Thoracic aorta (tissue), 2 donors: ENCODE data around the gene ZDHHC4. TPM values are rescaled to one million over a fixed set of nuclear protein-coding genes. Genes with fewer than 3 reads are reported as not detected.
"Not testable (repeated sequence)": the region's sequence is repeated elsewhere in the genome, so short reads cannot be mapped to it uniquely, and the experiment has no call there.

Source experiments
- ATAC-seq: fragments of 150-250 bp; one replicate; pipeline ENCODE4 v1.8.0; 2017; ENCODE audit warnings: low read depth; ENCODE audit not compliant: insufficient number of reproducible peaks, low FRiP score
- DNase-seq: peaks from one replicate; pipeline ENCODE4 v3.0.0-alpha.2; 2020; ENCODE audit warnings: low spot score
- H3K27ac ChIP-seq, 2 donors: fragments of 200-600 bp; sonication (generic); 1 replicate in 1 of 2; 2 replicates in 1 of 2; pipeline ENCODE4 v1.5.1; 2016; ENCODE audit warnings: mild to moderate bottlenecking in 2 of 2, moderate library complexity in 2 of 2
- H3K27me3 ChIP-seq: fragments of 200-600 bp; sonication (generic); replicated peaks from 2 replicates; pipeline ENCODE4 v1.6.0; 2016; ENCODE audit warnings: mild to moderate bottlenecking; ENCODE audit not compliant: insufficient read depth
- H3K36me3 ChIP-seq: fragments of 200-600 bp; sonication (generic); one replicate; pipeline ENCODE4 v1.5.1; 2016
- H3K4me1 ChIP-seq, 2 donors: fragments of 200-600 bp; sonication (generic); 1 replicate in 1 of 2; 2 replicates in 1 of 2; pipeline versions ENCODE4 v1.5.1 to v1.6.0; 2016; ENCODE audit warnings: low read depth in 2 of 2, mild to moderate bottlenecking in 1 of 2; ENCODE audit not compliant: control insufficient read depth in 1 of 2
- H3K4me3 ChIP-seq: fragments of 200-600 bp; sonication (generic); 2 replicates; pipeline ENCODE4 v1.5.1; 2016; ENCODE audit warnings: mild to moderate bottlenecking
- H3K9me3 ChIP-seq: fragments of 200-600 bp; sonication (generic); 2 replicates; pipeline ENCODE4 v1.5.1; 2016
- CTCF ChIP-seq: fragments of 200-600 bp; sonication (generic); IDR thresholded peaks from one replicate; pipeline ENCODE4 v1.5.1; 2019; ENCODE audit warnings: antibody characterized with exemption
- total RNA-seq, 2 donors: library from RNA; depleted of rRNA; stranded (reverse); fragments of >200 nt; gene quantifications; one replicate each; pipeline versions ENCODE4 v1.1.0 to v1.2.3, GENCODE V29; 2016

The ZDHHC4 gene
- total RNA-seq, 2 donors from 2014 or later: 35.3 to 101 TPM

- H3K4me3 ChIP-seq: no peak overlapping the region
- no peaks in the 10 kb centered on the region for H3K27me3 ChIP-seq
- H3K27ac ChIP-seq: no peak overlapping the region
- no peaks in the 10 kb centered on the region for H3K4me1 ChIP-seq
- no peaks in the 10 kb centered on the region for H3K36me3 ChIP-seq
- no peaks in the 10 kb centered on the region for H3K9me3 ChIP-seq
- no peak for DNase-seq
- no peak for TF ChIP-seq CTCF
- no peak for ATAC-seq
Observed at GRCh38 chr7:6630007-6630849, 53.0 kb downstream of the ZDHHC4 start.

GRCh38 chr7:6631605-6632004 lies 54.4 kb downstream of the ZDHHC4 start:
- no peak for TF ChIP-seq CTCF
- H3K4me3 ChIP-seq: no peak overlapping the region

DNA sequence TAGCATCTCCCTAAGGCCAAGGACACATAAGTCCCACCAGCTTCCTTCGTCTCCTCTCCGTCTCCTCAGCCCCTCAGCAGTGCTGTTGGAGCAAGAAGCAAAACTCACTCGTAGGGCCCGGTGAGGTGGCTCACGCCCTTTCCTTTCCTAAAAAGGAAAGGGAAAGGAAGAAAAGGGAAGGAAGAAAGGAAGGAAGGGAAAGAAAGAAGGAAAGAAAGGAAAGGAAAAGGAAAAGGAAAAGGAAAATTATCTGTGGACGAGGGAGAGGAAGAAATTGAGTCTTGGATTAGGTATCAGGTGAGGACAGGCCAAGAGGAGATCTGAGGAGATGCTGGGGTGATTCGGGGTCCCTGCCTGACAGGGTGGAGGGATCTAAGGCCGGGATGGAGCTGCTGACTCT lies 56.8 kb downstream of the ZDHHC4 start:
- H3K27ac ChIP-seq: no peak overlapping the region
- DNase-seq: no peak
- no peak for TF ChIP-seq CTCF
- H3K36me3 ChIP-seq: no peaks in the 10 kb centered on the region
- no peak for ATAC-seq
- H3K27me3 ChIP-seq: no peaks in the 10 kb centered on the region
- no peak overlapping the region for H3K4me3 ChIP-seq
- H3K4me1 ChIP-seq: peaks cover 12 to 18% of the 10 kb centered on the region in 2 donors
- no peaks in the 10 kb centered on the region for H3K9me3 ChIP-seq

More at GRCh38 chr7:6631605-6632004, 54.4 kb downstream of the ZDHHC4 start:
- H3K9me3 ChIP-seq: no peaks in the 10 kb centered on the region
- peaks cover 3 to 5% of the 10 kb centered on the region in 2 donors for H3K4me1 ChIP-seq
- no peaks in the 10 kb centered on the region for H3K27me3 ChIP-seq
- H3K36me3 ChIP-seq: no peaks in the 10 kb centered on the region
- DNase-seq (no peak), ATAC-seq (no peak)
- no peak overlapping the region for H3K27ac ChIP-seq

GRCh38 chr7:6634971-6635370 lies 57.7 kb downstream of the ZDHHC4 start:
- not testable (repeated sequence) for H3K27me3 ChIP-seq, H3K9me3 ChIP-seq, H3K4me3 ChIP-seq, ATAC-seq, DNase-seq, H3K27ac ChIP-seq, H3K36me3 ChIP-seq
- peaks cover 12 to 18% of the 10 kb centered on the region in 2 donors for H3K4me1 ChIP-seq

GRCh38 chr7:6636741-6637543 lies 59.7 kb downstream of the ZDHHC4 start, which contains the start of gene ZNF316:
ZNF316 (plus strand) TSS chr7:6637318; CDS start chr7:6642410, 5,092 bp downstream.
- no peak for TF ChIP-seq CTCF
- H3K36me3 ChIP-seq: peaks cover 5% of the 10 kb centered on the region
- ATAC-seq: no peak
- DNase-seq: no peak
- peaks cover 12 to 18% of the 10 kb centered on the region in 2 donors for H3K4me1 ChIP-seq
- H3K4me3 ChIP-seq: peak within 1 kb of the TSS; percentile 99
- H3K27me3 ChIP-seq: no peaks in the 10 kb centered on the region
- H3K9me3 ChIP-seq: no peaks in the 10 kb centered on the region
- H3K27ac ChIP-seq: peak within 1 kb of the TSS; percentile 56 to 67
